ENCODE data around the gene PTMS. TPM values are rescaled to one million over a fixed set of nuclear protein-coding genes. Genes with fewer than 3 reads are reported as not detected.

PTMS gene
- total and polyA plus RNA-seq, 9 of the 15 experiments (the other 6 are each of a cell fraction or from before 2014, with no cell fraction given) = 5.1 to 287 (median 78.5) TPM

GRCh38 chr12:6723607-6724408, 42.4 kb upstream of the PTMS start, which contains the start of gene COPS7A (continued):
- no peak for TF ChIP-seq ELK1 (CRISPR knock-in tag; IDR thresholded peaks at IDR 0.05)
- no peak for TF ChIP-seq GATAD2A (IDR thresholded peaks at IDR 0.05)
- no peak for TF ChIP-seq E4F1 (CRISPR knock-in tag; IDR thresholded peaks at IDR 0.05; ENCODE audit: borderline replicate concordance)
- TF ChIP-seq BRF2 (IDR thresholded peaks at IDR 0.05; ENCODE audit: borderline replicate concordance, insufficient read depth, insufficient read length) = no peak
- peak; percentile 100 for TF ChIP-seq ZBTB40 (IDR thresholded peaks at IDR 0.05)
- peak; percentile 98 for TF ChIP-seq ZBTB40 (CRISPR knock-in tag; IDR thresholded peaks at IDR 0.05)
- TF ChIP-seq ZNF76 (CRISPR knock-in tag; IDR thresholded peaks at IDR 0.05; ENCODE audit: borderline replicate concordance) = no peak
- no peak for TF ChIP-seq KLF13 (tag; IDR thresholded peaks at IDR 0.05; ENCODE audit: borderline replicate concordance, low read depth)
- no peak for TF ChIP-seq ILK (tag; IDR thresholded peaks at IDR 0.05; ENCODE audit: borderline replicate concordance, low read depth)
- TF ChIP-seq RFX5 (IDR thresholded peaks at IDR 0.05; ENCODE audit: low read depth, low read length) = no peak

Measured in K562 (cell line).